PC-3 (cell line): ENCODE measurements around the gene CCM2.

ENCODE experiments used
- CTCF ChIP-seq: fragments of 300-600 bp; sonication (generic); conservative IDR thresholded peaks from 2 replicates; pipeline ENCODE4 v1.5.1; 2017; ENCODE audit warnings: antibody characterized with exemption, low read depth, mild to moderate bottlenecking, low read length
- EZH2 ChIP-seq: fragments of 300-600 bp; sonication (generic); IDR thresholded peaks from one replicate; pipeline ENCODE4 v1.6.1; 2017; ENCODE audit warnings: antibody characterized with exemption, mild to moderate bottlenecking, low read length; ENCODE audit not compliant: unreplicated experiment

GRCh38 chr7:45044338-45044737, 44.3 kb downstream of the CCM2 start:
- no peak for TF ChIP-seq CTCF
- TF ChIP-seq EZH2 = no peak
